Effector CD4-positive, alpha-beta T cell (primary cell): ENCODE measurements around the gene CDKN1C.

Experiments
- DNase-seq: peaks from one replicate; pipeline ENCODE4 v3.0.0-alpha.2; 2020

CDKN1C gene

GRCh38 chr11:2841411-2842190 is 44.0 kb downstream of the CDKN1C start:
- DNase-seq: no peak

- no peak for DNase-seq
Observed at GRCh38 chr11:2839395-2839943, 46.1 kb downstream of the CDKN1C start.

GRCh38 chr11:2838676-2839294 is 46.8 kb downstream of the CDKN1C start:
- DNase-seq: no peak

- DNase-seq: no peak
Observed at GRCh38 chr11:2838091-2838490, 47.5 kb downstream of the CDKN1C start.

DNA sequence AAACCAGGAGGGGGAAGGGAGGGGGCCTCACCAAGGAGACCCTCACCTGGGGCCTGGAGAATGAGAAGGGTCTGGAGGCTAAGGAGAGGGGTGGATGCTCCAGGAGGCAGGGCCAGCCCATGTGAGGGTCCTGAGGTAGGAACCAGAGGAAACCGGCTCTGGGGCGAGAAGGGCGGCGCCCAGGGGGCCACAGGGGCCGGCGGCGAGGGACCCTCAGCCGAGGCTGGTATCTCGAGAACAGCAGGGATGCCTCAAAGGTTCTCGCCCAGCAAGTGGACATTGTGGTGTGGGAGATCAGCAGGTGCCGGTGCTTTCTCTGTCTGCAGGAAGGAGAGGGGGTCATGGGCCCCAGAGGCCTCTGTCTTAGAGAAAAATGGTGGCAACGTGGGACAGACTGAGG is 47.9 kb downstream of the CDKN1C start:
- no peak for DNase-seq

DNA sequence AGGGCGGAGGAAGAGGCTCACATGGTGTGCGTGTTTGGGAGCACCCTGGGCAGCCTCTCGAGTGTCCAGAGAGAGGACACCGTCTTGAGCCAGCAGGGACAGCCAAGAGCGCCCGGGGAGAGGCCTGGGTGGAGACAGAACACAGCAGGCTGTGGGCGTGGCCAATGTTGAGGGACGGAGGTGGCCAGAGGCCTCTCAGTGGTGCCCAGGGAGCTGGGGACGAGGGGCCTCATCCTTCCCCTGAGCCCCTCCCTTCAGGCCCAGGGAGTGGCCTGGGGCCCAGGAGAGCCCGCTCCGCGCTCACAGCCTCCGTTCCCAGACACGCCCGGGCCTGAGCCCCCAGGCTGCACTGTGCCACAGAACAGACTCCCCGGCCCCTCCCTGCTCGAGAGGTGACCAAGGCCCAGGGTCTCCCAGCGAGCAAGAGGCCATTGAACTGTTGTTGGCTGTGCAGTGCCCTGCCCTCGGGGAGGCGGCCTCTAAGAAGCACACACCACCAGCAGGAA is 48.4 kb downstream of the CDKN1C start:
- no peak for DNase-seq

DNA sequence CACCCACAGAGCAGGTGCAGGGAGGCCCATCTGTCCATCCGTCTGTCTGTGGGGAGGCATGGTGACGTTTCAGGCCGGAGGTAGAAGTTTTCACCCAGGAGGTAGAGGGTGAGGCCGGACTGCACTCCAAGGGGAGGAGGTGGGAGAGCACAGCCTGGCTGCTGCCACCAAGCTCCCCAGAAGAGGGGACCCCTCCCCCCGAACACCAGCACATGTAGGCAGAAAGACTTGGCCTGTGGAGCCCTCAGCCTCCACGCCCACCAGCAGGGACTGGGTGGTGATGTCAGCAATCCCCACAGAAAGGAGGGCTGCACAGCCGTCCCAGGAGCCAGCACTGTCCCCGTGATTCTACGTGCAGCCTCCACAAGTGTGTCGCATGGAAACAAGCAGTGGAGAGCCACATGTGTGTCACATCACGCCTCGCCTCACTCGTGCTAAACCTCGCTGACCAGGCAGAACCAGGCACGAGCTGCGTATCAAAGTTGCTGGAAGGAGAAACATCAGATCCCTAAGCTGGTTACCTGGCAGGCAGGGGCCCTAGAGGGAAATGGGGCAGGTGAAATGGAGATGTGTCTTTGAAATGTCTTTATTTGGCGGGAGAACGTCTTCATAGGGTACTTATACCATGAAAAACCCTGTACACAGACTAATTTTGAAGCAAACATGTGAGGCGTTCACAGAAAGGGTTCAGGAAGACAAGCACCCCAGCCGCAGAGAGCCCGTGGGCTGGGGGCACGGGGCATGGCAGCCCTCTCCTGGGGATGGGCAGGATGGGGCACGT is 49.1 kb downstream of the CDKN1C start:
- no peak for DNase-seq

- no peak for DNase-seq
Observed at GRCh38 chr11:2835751-2836150, 49.8 kb downstream of the CDKN1C start.

- no peak for DNase-seq
Observed at GRCh38 chr11:2835296-2835695, 50.3 kb downstream of the CDKN1C start.

GRCh38 chr11:2834503-2835273 is 50.9 kb downstream of the CDKN1C start:
- DNase-seq: no peak

DNA sequence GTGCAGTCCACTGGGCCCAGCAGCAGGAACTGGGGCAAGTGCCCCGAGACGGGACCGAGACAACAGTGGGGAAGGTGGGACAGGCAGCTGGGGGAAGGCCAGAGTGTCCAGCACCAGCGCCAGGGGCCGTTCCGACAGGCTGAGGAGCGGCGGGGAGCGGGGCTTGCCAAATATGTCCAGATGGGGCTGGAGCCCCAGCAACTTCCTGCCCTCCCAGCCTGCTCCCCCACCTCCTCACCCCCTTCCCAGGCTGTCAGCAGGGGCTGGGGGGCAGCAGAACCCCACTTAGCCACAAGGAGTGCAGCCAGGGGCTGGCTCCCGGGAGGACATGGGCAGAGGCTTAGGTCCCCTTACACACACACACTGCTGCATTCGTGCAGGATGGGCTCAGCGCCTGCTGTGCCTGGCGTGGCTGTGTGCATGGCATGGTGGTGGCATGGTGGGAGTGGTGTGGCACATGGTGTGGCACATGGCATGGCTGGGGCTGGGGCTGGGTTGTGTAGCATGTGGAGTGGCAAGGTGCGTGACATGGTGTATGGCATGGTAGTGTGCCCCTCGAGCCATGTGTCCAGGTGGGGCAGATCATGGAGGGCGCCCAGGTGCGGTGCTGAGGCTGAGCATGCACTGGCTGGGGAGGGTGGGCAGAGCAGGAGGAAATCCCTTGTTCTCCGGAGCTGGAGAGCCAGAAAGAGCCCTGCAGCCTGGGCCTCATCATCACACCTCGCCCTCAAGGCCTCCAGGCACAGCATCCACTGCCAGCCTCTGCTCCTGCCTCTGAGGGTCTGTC is 51.7 kb downstream of the CDKN1C start:
- DNase-seq: no peak
